Measurements from ENCODE around the gene C19orf47.

- no peak for TF ChIP-seq CTCF (IDR thresholded peaks at IDR 0.05)
- TF ChIP-seq POLR2A (IDR thresholded peaks at IDR 0.05) = no peak
These were observed 74.5 kb downstream of the C19orf47 start for GRCh38 chr19:40273469-40274360.

Data from esophagus squamous epithelium (tissue), 4 donors.